ENCODE results near the gene MTARC2.

Gene MTARC2

GRCh38 chr1:220761688-220762427 is 13.7 kb downstream of the MTARC2 start:
- TF ChIP-seq CTCF (IDR thresholded peaks at IDR 0.05; ENCODE audit: insufficient read depth, low read length, poor library complexity, severe bottlenecking), result no peak
- TF ChIP-seq EZH2phosphoT487 (conservative IDR thresholded peaks at IDR 0.05; ENCODE audit: low read length), result no peak
- H2AFZ ChIP-seq (ENCODE audit: low read depth, low read length, severe bottlenecking), result no peak overlapping the region

GRCh38 chr1:220764757-220765156 is 16.6 kb downstream of the MTARC2 start:
- no peaks in the 10 kb centered on the region for H3K9me2 ChIP-seq (replicated peaks; ENCODE audit: insufficient read depth, low read length)
- no peaks in the 10 kb centered on the region for H3F3A ChIP-seq (ENCODE audit: insufficient read depth)
- TF ChIP-seq CTCF (IDR thresholded peaks at IDR 0.05; ENCODE audit: insufficient read depth, low read length, poor library complexity, severe bottlenecking) (no peak), EZH2phosphoT487 (conservative IDR thresholded peaks at IDR 0.05; ENCODE audit: low read length) (no peak)
- no peak overlapping the region for H2AFZ ChIP-seq (ENCODE audit: low read depth, low read length, severe bottlenecking)
- no peak overlapping the region for H3K4me2 ChIP-seq (ENCODE audit: low read depth, low read length, poor library complexity, severe bottlenecking)
- H3K27me3 ChIP-seq (ENCODE audit: low read length), result no peaks in the 10 kb centered on the region
- no peak overlapping the region for H3K9ac ChIP-seq (ENCODE audit: low read length)
- H3K4me3 ChIP-seq (ENCODE audit: insufficient read depth, low read length, poor library complexity, severe bottlenecking), result no peak overlapping the region
- H3K79me2 ChIP-seq (ENCODE audit: insufficient read depth, low read length), result no peaks in the 10 kb centered on the region
- H3K36me3 ChIP-seq (ENCODE audit: low read length), result no peaks in the 10 kb centered on the region
- no peak overlapping the region for H3K27ac ChIP-seq (ENCODE audit: low read depth, low read length)
- no peaks in the 10 kb centered on the region for H4K20me1 ChIP-seq (ENCODE audit: low read depth, low read length)
- H3K9me3 ChIP-seq (ENCODE audit: insufficient read depth, low read length), result no peaks in the 10 kb centered on the region

More at GRCh38 chr1:220761688-220762427, 13.7 kb downstream of the MTARC2 start:
- no peaks in the 10 kb centered on the region for H3F3A ChIP-seq (ENCODE audit: insufficient read depth)
- no peaks in the 10 kb centered on the region for H3K79me2 ChIP-seq (ENCODE audit: insufficient read depth, low read length)
- H3K9ac ChIP-seq (ENCODE audit: low read length), result no peak overlapping the region
- no peak overlapping the region for H3K27ac ChIP-seq (ENCODE audit: low read depth, low read length)
- H3K9me2 ChIP-seq (replicated peaks; ENCODE audit: insufficient read depth, low read length), result no peaks in the 10 kb centered on the region
- H3K27me3 ChIP-seq (ENCODE audit: low read length), result no peaks in the 10 kb centered on the region
- no peaks in the 10 kb centered on the region for H3K36me3 ChIP-seq (ENCODE audit: low read length)
- H4K20me1 ChIP-seq (ENCODE audit: low read depth, low read length), result no peaks in the 10 kb centered on the region
- H3K4me2 ChIP-seq (ENCODE audit: low read depth, low read length, poor library complexity, severe bottlenecking), result no peak overlapping the region
- H3K4me3 ChIP-seq (ENCODE audit: insufficient read depth, low read length, poor library complexity, severe bottlenecking), result no peak overlapping the region
- no peaks in the 10 kb centered on the region for H3K9me3 ChIP-seq (ENCODE audit: insufficient read depth, low read length)

- Histone ChIP-seq H4K20me1 (ENCODE audit: low read depth, low read length) (no peaks in the 10 kb centered on the region), H3F3A (ENCODE audit: insufficient read depth) (no peaks in the 10 kb centered on the region), H3K79me2 (ENCODE audit: insufficient read depth, low read length) (no peaks in the 10 kb centered on the region), H3K4me3 (ENCODE audit: insufficient read depth, low read length, poor library complexity, severe bottlenecking) (no peak overlapping the region), H3K9me3 (ENCODE audit: insufficient read depth, low read length) (no peaks in the 10 kb centered on the region), H3K9me2 (replicated peaks; ENCODE audit: insufficient read depth, low read length) (no peaks in the 10 kb centered on the region), H3K4me2 (ENCODE audit: low read depth, low read length, poor library complexity, severe bottlenecking) (no peak overlapping the region), H3K9ac (ENCODE audit: low read length) (no peak overlapping the region), H3K36me3 (ENCODE audit: low read length) (no peaks in the 10 kb centered on the region), H3K27me3 (ENCODE audit: low read length) (no peaks in the 10 kb centered on the region), H3K27ac (ENCODE audit: low read depth, low read length) (no peak overlapping the region), H2AFZ (ENCODE audit: low read depth, low read length, severe bottlenecking) (no peak overlapping the region)
- TF ChIP-seq EZH2phosphoT487 (conservative IDR thresholded peaks at IDR 0.05; ENCODE audit: low read length) (no peak), CTCF (IDR thresholded peaks at IDR 0.05; ENCODE audit: insufficient read depth, low read length, poor library complexity, severe bottlenecking) (no peak)
Observed at GRCh38 chr1:220767312-220768125, 19.4 kb downstream of the MTARC2 start.
